NOMO-1 treated with DMSO at 0.1 percent for 48 hours (cell line): ENCODE data around the gene TRIM7.
"Not testable (repeated sequence)": the region's sequence is repeated elsewhere in the genome, so short reads cannot be mapped to it uniquely, and the experiment has no call there.

ENCODE experiments used
- DNase-seq: peaks from one replicate; lab custom pipeline; 2025; ENCODE audit not compliant: unreplicated experiment; lab: John Stamatoyannopoulos, UW

The TRIM7 gene

GRCh38 chr5:181212934-181213333, 7.9 kb upstream of the TRIM7 start:
- no peak for DNase-seq

- no peak for DNase-seq
These were observed 7.1 kb upstream of the TRIM7 start for GRCh38 chr5:181212080-181212479.

GRCh38 chr5:181211208-181211607, 6.2 kb upstream of the TRIM7 start:
- no peak for DNase-seq

DNA sequence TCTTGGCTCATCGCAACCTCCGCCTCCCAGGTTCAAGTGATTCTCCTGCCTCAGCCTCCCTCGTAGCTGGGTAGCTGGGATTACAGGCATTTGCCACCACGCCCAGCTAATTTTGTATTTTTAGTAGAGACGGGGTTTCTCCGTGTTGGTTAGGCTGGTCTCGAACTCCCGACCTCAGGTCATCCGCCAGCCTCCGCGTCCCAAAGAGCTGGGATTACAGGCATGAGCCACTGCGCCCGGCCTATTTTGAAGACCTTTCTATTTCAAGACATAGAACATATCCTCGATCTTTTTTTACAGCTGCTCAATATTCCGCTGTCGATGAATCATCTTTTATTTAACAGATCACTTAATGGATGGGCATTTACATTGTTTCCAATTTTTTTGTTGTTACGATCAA, 5.7 kb upstream of the TRIM7 start:
- DNase-seq = not testable (repeated sequence)

DNA sequence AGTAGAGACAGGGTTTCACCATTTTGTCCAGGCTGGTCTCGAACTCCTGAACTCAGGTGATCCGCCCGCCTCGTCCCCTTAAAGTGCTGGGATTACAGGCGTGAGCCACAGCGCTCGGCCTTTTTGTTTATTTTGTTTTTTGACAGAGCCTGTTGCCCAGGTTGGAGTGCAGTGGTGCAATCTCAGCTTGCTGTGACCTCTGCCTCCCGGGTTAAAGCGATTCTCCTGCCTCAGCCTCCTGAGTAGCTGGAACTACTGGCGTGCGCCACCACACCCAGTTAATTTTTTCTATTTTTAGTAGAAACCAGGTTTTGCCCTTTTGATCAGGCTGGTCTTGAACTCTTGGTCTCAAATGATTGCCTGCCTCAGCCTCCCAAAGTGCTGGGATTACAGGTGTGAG, 5.2 kb upstream of the TRIM7 start:
- DNase-seq = not testable (repeated sequence)

DNA sequence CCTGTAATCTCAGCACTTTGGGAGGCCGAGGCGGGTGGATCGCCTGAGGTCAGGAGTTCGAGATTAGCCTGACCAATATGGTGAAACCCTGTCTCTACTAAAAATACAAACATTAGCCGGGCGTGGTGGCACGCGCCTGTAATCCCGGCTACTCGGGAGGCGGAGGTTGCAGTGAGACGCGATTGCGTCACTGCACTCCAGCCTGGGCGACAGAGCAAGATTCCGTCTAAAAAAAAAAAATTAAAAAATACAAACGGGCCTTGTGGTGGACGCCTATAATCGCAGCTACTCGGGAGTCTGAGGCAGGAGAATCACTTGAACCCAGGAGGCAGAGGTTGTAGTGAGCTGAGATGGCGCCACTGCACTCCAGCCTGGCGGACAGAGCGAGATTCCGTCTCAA, 4.0 kb upstream of the TRIM7 start:
- not testable (repeated sequence) for DNase-seq

- DNase-seq = no peak
These were observed 2.9 kb upstream of the TRIM7 start for GRCh38 chr5:181207960-181208253.

GRCh38 chr5:181207214-181207959, 2.4 kb upstream of the TRIM7 start:
- no peak for DNase-seq

DNA sequence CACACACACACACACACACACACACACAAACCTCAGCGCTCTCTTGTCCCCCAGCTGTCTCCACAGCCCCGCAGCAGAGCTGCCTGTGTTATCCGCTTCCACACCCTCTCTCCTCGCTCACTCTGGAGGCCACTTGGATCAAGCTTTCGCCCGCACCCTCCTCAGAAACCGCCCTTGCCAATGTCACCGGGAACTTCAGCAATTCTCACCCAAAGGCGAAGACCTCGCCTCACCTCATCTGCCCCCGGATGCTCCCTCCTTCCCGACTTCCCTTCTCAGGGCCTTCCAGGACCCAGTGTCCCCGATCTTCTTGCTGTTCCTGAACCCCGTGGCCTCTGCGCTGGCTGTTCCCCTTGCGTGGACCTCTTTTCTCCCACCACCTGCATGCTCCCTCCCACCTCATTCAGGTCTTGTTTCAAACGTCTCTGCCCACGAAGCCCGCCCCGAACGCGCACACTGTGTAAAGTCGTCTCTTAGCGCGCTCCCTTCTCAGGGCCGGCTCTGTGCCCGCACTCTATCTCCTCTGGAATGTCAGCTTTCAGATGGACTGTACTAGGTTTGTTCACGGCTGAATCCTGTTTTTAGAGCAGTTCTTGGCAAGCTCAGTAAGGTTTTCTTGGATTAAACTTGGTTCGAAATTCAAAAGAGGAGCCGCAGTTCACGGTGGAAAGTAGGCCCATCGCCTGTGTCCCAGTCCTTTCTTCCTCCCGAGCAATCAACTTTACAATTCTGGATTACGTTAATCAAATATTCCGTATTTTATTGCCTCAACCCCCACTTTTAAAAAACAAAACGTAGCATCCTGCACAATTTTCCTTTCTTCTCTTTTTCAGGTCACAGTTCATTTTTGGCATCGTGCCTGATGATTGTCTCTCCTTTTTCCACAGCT, 1.0 kb upstream of the TRIM7 start:
- no peak for DNase-seq

GRCh38 chr5:181204113-181204825, 727 bp downstream of the TRIM7 start:
- no peak for DNase-seq

- DNase-seq = no peak
These were observed 1.3 kb downstream of the TRIM7 start for GRCh38 chr5:181203777-181204112.

DNA sequence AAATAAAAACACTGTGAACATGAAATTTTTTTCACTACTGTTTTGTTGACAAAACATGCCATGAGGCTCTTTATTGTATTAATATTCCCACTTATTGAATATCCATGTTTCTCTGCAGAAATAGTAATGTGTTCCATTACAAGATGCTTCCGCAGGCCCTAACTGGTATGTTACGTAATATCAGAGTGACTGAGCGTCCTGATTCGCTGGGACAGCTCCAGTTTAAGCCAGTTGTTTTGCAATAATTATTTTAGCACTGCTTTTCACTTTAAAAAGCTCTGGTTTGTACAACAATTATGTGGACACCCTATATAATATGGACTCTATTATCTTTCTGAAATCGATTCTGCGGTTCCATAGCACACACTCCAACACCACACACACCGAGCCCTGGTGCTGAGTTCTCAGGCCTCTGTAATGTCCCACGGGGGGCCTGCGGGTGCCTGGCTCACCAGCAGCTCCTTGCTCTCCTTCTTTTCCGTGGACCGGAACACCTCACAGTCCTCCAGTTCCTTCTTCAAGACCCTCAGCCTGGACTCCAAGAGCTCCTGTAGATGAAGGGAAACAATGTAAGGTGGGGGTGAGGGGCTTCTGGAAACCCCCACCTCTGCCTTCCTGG, 1.8 kb downstream of the TRIM7 start:
- no peak for DNase-seq

GRCh38 chr5:181200816-181201215, 4.2 kb downstream of the TRIM7 start:
- no peak for DNase-seq

DNA sequence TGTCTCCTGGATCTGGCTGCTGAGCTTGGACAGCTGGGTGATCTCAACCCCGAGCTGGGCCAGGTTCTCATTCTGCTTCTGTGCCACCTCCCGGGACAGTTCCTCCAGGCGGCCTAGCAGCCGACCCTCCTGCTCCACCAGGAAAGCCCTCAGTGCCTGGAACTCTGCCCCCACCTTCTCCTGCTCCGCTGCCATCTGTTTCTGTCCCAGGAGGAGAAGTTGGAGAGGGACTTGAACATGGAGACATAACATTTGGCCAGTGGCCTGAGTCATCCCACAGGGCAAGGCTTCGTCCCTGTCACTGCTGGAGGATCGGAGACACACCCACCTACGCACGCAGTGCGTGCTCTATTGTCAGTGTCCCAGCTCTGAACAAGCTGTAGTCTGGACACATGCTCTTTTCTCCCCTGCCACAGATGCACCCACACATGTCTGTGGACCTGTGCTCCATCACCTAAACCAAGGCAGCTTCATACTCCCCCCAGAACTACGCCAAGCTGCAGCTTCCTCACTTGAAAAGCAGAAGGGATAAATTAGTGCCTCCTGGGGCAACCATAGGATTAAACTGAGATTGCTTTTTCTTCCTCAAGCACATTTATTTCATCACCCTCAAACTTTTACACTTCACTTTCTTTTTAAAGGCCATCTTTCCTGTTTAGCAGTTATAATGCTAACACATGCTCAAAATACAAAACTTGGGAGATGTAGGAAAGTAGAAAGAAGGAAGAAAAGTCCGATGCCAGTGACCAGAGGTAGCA, 4.9 kb downstream of the TRIM7 start:
- no peak for DNase-seq

DNA sequence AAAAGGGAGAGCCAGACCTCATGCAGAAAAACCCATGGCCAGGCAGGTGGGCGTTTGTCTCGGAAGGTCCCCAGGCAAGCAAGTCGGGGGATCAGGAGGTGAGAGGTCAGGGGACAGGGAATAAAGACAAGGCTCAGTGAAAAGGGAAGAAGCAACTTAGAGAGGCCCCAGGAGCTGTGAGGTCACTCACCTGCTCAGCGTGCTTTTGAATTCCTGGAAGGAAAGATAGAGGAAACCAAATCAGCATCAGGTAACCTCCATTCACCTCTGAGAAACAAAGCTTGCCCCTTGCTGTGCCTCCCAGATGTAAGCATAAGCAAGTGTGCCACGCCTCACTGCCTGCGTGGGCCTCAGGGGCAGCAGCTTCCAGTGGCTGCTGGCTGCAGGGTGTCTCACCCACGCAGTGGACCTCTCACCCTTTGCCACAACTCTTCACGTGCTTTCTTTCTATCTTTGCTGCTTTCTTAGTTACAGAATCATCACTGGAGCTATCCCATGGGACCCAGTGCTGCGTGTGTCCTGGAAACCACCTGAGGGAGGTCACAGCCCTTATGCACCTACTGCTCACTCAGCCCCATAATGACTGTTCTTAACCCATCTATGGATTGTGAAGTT, 6.0 kb downstream of the TRIM7 start:
- no peak for DNase-seq

GRCh38 chr5:181198106-181198685, 6.8 kb downstream of the TRIM7 start:
- DNase-seq = no peak

GRCh38 chr5:181197326-181197951, 7.6 kb downstream of the TRIM7 start:
- DNase-seq = no peak

GRCh38 chr5:181195249-181195761, 9.7 kb downstream of the TRIM7 start:
- no peak for DNase-seq

GRCh38 chr5:181194489-181195248, 10.3 kb downstream of the TRIM7 start:
- no peak for DNase-seq
